Retinal pigment epithelial cell (primary cell): ENCODE results near the gene EPHB2.

Experiments used
- DNase-seq: peaks from one replicate; pipeline ENCODE4 v3.0.0-alpha.2; 2010; ENCODE audit warnings: low read depth
- H3K4me3 ChIP-seq: 2 replicates; pipeline ENCODE4 v1.5.1; 2011; ENCODE audit warnings: mild to moderate bottlenecking, low read length, control low read depth, moderate library complexity
- TF ChIP-seq, protein P1 (sequence below): conservative IDR thresholded peaks from 2 replicates; pipeline ENCODE4 v1.5.1; 2011; ENCODE audit warnings: low read depth, low read length, control low read depth, inconsistent platforms

EPHB2 gene

DNA sequence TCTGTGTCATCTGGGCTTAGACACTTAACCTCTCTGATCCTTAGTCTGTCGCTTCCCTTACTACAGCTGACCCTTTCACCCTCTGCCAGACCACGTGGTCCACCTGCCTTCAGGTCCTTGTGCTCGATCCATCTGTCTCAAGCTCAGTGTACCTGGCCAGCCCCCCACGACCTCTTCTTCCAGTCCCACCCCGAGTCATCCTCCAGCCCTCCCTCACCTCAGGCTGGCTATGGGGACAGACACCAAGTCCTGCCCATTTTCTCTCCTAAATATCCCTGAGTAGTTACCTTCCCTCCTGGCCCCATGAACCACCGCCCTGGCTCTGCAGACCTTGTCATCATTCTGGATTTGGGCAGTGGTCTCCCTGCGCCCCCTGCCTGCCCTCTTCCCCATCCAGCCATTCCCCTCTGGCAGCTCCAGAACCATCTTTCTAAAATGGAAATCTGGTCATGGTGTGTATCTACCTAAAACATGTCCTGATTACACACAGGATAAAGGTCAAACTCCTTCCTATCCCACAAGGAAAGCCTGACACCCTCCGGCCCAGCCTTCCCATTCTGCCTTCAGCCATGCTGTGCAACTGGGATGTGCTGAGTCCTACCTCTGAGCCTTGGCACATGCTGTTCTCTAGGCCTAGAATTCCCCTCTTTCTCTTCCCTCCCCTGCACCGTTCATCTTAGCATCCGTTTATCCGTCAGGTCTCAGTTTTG, 107.6 kb downstream of the EPHB2 start:
- no peak for DNase-seq
- no peak overlapping the region for H3K4me3 ChIP-seq
- TF ChIP-seq, protein P1, sequence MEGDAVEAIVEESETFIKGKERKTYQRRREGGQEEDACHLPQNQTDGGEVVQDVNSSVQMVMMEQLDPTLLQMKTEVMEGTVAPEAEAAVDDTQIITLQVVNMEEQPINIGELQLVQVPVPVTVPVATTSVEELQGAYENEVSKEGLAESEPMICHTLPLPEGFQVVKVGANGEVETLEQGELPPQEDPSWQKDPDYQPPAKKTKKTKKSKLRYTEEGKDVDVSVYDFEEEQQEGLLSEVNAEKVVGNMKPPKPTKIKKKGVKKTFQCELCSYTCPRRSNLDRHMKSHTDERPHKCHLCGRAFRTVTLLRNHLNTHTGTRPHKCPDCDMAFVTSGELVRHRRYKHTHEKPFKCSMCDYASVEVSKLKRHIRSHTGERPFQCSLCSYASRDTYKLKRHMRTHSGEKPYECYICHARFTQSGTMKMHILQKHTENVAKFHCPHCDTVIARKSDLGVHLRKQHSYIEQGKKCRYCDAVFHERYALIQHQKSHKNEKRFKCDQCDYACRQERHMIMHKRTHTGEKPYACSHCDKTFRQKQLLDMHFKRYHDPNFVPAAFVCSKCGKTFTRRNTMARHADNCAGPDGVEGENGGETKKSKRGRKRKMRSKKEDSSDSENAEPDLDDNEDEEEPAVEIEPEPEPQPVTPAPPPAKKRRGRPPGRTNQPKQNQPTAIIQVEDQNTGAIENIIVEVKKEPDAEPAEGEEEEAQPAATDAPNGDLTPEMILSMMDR, result no peak

DNA sequence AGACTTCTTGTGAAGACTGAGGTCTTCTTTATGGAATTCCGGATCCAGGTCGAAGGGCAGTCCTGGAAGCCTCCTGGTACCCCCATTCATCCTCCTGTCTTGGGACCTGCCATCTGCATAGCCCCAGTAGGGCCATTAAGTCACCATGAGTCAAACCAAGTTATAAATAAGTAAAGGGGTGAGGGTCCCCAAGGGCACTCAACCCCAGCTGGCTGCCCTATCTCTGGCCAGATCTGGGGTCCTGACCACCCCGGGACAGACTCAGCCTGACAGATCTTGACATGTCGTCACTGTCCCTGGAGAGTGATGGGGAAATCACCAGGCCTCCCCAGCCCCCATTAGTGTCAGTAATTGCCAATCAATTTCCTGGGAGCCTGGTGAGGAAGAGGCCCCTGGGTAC, 108.7 kb downstream of the EPHB2 start:
- no peak overlapping the region for H3K4me3 ChIP-seq
- TF ChIP-seq, protein P1, result no peak
- DNase-seq, result no peak

GRCh38 chr1:22821027-22821426, 110.4 kb downstream of the EPHB2 start:
- DNase-seq, result no peak
- no peak overlapping the region for H3K4me3 ChIP-seq
- TF ChIP-seq, protein P1, result no peak

- H3K4me3 ChIP-seq, result no peak overlapping the region
- DNase-seq, result no peak
- TF ChIP-seq, protein P1, result no peak
These were observed 111.7 kb downstream of the EPHB2 start for GRCh38 chr1:22822371-22822770.

DNA sequence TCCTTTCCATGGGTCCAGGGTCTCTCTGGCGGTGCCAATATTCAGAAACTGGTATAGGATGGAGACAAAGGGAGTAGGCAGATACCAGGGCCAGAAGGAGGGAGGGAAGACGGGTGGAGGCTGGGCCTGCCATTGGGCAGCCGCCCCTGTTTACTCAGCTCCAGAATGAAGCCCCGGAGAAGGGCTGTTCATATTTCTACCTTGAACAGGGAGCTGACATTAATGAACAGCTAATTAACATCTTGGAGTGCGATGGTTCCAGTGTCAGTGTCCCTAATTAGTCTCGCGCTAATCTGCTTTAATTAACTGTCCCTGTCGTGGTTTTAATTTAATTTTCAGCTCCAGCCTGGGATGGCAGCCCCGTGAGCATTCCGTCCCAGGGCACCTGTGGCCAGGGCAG, 113.8 kb downstream of the EPHB2 start:
- TF ChIP-seq, protein P1, result no peak
- DNase-seq, result no peak
- H3K4me3 ChIP-seq, result no peak overlapping the region

- no peak for DNase-seq
- H3K4me3 ChIP-seq, result no peak overlapping the region
- TF ChIP-seq, protein P1, result no peak
These were observed 114.3 kb downstream of the EPHB2 start for GRCh38 chr1:22824975-22825374.

GRCh38 chr1:22825486-22826189, 115.0 kb downstream of the EPHB2 start:
- no peak overlapping the region for H3K4me3 ChIP-seq
- TF ChIP-seq, protein P1, result no peak
- DNase-seq, result no peak
